Panc1 (cell line): ENCODE data around the gene ANO3. TPM values are rescaled to one million over a fixed set of nuclear protein-coding genes. Genes with fewer than 3 reads are reported as not detected.

Experiments used
- ATAC-seq: fragments of 200-7000 bp; cut with Tn5 transposase; 2 replicates; pipeline ENCODE4 v1.9.1; 2020; ENCODE audit warnings: mild to moderate bottlenecking, moderate library complexity
- BruUV-seq: library from RNA; stranded (reverse); fragments of 400-500 nt; replicated peaks from 2 replicates; lab custom pipeline; 2021; lab: Mats Ljungman, UMichigan
- CTCF ChIA-PET: fragments of 300-600 bp; sonication (Branson Sonifier 250); formaldehyde crosslinking; loops from one replicate; lab custom pipeline; 2022; ENCODE audit warnings: antibody characterized with exemption; lab: Charles Lee
- POLR2A ChIA-PET: fragments of 300-600 bp; sonication (Branson Sonifier 250); formaldehyde crosslinking; loops from one replicate; lab custom pipeline; 2022; ENCODE audit warnings: antibody characterized with exemption; lab: Charles Lee
- DNase-seq: peaks from one replicate; pipeline ENCODE4 v3.0.0-alpha.2; 2010; ENCODE audit warnings: low read depth, low spot score
- H3K27ac ChIP-seq: 2 replicates; pipeline ENCODE4 v1.5.1; 2011; ENCODE audit warnings: mild to moderate bottlenecking, low read length, inconsistent platforms
- H3K27me3 ChIP-seq: fragments of 200-500 bp; sonication (Bioruptor generic); 2 replicates; pipeline ENCODE4 v1.6.0; 2014; ENCODE audit warnings: low read length, inconsistent platforms; ENCODE audit not compliant: control insufficient read depth, insufficient read depth
- H3K36me3 ChIP-seq: fragments of 200-500 bp; sonication (Bioruptor generic); 2 replicates; pipeline ENCODE4 v1.5.1; 2014; ENCODE audit warnings: inconsistent platforms, mild to moderate bottlenecking, low read length, moderate library complexity; ENCODE audit not compliant: control insufficient read depth, insufficient read depth
- H3K4me1 ChIP-seq: 2 replicates; pipeline ENCODE4 v1.5.1; 2011; ENCODE audit warnings: inconsistent platforms, mild to moderate bottlenecking, low read length, moderate library complexity; ENCODE audit not compliant: control insufficient read depth, insufficient read depth
- H3K4me3 ChIP-seq, 2 experiments: 2 replicates each; pipeline ENCODE4 v1.5.1; 2011 to 2012; ENCODE audit warnings: low read depth in 2 of 2, low read length in 2 of 2, mild to moderate bottlenecking in 2 of 2, inconsistent platforms in 1 of 2, moderate library complexity in 1 of 2
- H3K9me3 ChIP-seq: fragments of 200-500 bp; sonication (Bioruptor generic); 2 replicates; pipeline ENCODE4 v1.5.1; 2014; ENCODE audit warnings: low read depth, mild to moderate bottlenecking, inconsistent platforms, low read length, moderate library complexity; ENCODE audit not compliant: control insufficient read depth, insufficient read depth
- CTCF ChIP-seq: fragments of 450-650 bp; IDR thresholded peaks from 2 replicates; pipeline ENCODE4 v1.5.1; 2017; ENCODE audit warnings: mild to moderate bottlenecking
- POLR2AphosphoS5 ChIP-seq: IDR thresholded peaks from 2 replicates; pipeline ENCODE4 v1.6.1; 2012; ENCODE audit warnings: mild to moderate bottlenecking, low read depth, low read length, moderate library complexity
- REST ChIP-seq, 2 experiments: IDR thresholded peaks; 2 replicates each; pipeline ENCODE4 v1.6.1; 2011 to 2012; ENCODE audit warnings: low read depth in 2 of 2, control low read depth in 1 of 2, low read length in 1 of 2, mild to moderate bottlenecking in 1 of 2, moderate library complexity in 1 of 2; ENCODE audit not compliant: insufficient read depth in 1 of 2
- SIN3A ChIP-seq: IDR thresholded peaks from 2 replicates; pipeline ENCODE4 v1.6.1; 2012; ENCODE audit warnings: low read depth, mild to moderate bottlenecking, low read length, moderate library complexity, borderline replicate concordance; ENCODE audit not compliant: insufficient read depth
- TCF7L2 ChIP-seq: IDR thresholded peaks from 2 replicates; pipeline ENCODE4 v1.6.1; 2011; ENCODE audit warnings: mild to moderate bottlenecking, low read depth, low read length, inconsistent platforms
- in situ Hi-C: cut with HindIII; loops from 2 replicates; pipeline ENCODE4 v1.10.0; 2016; ENCODE audit warnings: low sequenced_read_pairs, low pct_unique_long_range_greater_than_20kb
- intact Hi-C: fragments of 100-400 bp; cut with micrococcal nuclease; formaldehyde crosslinking; loops from one replicate; pipeline ENCODE4 v1.10.0; 2022; ENCODE audit not compliant: unreplicated experiment
- total RNA-seq: library from RNA; stranded (reverse); gene quantifications from one replicate; pipeline ENCODE4 v1.2.1, GENCODE V29; 2021; ENCODE audit not compliant: unreplicated experiment

Gene ANO3
- total RNA-seq, 1 experiment from 2014 or later, result not detected

GRCh38 chr11:26377619-26378018 lies 45.7 kb downstream of the ANO3 start:
- no peak for TF ChIP-seq CTCF
- TF ChIP-seq SIN3A, result no peak
- no peak for TF ChIP-seq POLR2AphosphoS5
- no peak for TF ChIP-seq REST (IDR thresholded peaks at IDR 0.05; ENCODE audit: insufficient read depth in 1 of 2, low read depth in 2 of 2, low read length in 1 of 2)
- no peak for TF ChIP-seq TCF7L2
- Histone ChIP-seq H3K4me1 (no peaks in the 10 kb centered on the region), H3K4me3 (no peak overlapping the region), H3K9me3 (no peaks in the 10 kb centered on the region; the same call in 1 of the 2 replicates), H3K36me3 (no peaks in the 10 kb centered on the region), H3K27me3 (no peaks in the 10 kb centered on the region), H3K27ac (no peak overlapping the region)
- in situ Hi-C loops (no loop called here), intact Hi-C loops (no loop called here)
- ChIA-PET CTCF (no interaction called here), POLR2A (no interaction called here)
- DNase-seq (no peak), ATAC-seq (no peak)
- no TSS peak for BruUV-seq

GRCh38 chr11:26399336-26399735 lies 67.4 kb downstream of the ANO3 start:
- TF ChIP-seq TCF7L2 (no peak), SIN3A (no peak), CTCF (no peak), REST (IDR thresholded peaks at IDR 0.05; ENCODE audit: insufficient read depth in 1 of 2, low read depth in 2 of 2, low read length in 1 of 2) (no peak), POLR2AphosphoS5 (no peak)
- ATAC-seq (no peak), DNase-seq (no peak)
- H3K4me3 ChIP-seq, result no peak overlapping the region
- no peaks in the 10 kb centered on the region for H3K9me3 ChIP-seq
- no peaks in the 10 kb centered on the region for H3K4me1 ChIP-seq
- in situ Hi-C loops (no loop called here), intact Hi-C loops (no loop called here)
- no peaks in the 10 kb centered on the region for H3K36me3 ChIP-seq
- no TSS peak for BruUV-seq
- H3K27me3 ChIP-seq, result no peaks in the 10 kb centered on the region
- CTCF ChIA-PET, result no interaction called here
- no peak overlapping the region for H3K27ac ChIP-seq
- POLR2A ChIA-PET, result no interaction called here
